GM12801 (cell line): ENCODE data around the gene CHEK1.

ENCODE experiments used
- TF ChIP-seq, protein P1 (sequence below): IDR thresholded peaks from one replicate; pipeline ENCODE4 v1.5.1; 2011; ENCODE audit warnings: control low read depth; ENCODE audit not compliant: insufficient read length; ENCODE audit errors: extremely low read depth

Gene CHEK1

GRCh38 chr11:125701018-125701610 is 76.2 kb downstream of the CHEK1 start:
- TF ChIP-seq, protein P1, sequence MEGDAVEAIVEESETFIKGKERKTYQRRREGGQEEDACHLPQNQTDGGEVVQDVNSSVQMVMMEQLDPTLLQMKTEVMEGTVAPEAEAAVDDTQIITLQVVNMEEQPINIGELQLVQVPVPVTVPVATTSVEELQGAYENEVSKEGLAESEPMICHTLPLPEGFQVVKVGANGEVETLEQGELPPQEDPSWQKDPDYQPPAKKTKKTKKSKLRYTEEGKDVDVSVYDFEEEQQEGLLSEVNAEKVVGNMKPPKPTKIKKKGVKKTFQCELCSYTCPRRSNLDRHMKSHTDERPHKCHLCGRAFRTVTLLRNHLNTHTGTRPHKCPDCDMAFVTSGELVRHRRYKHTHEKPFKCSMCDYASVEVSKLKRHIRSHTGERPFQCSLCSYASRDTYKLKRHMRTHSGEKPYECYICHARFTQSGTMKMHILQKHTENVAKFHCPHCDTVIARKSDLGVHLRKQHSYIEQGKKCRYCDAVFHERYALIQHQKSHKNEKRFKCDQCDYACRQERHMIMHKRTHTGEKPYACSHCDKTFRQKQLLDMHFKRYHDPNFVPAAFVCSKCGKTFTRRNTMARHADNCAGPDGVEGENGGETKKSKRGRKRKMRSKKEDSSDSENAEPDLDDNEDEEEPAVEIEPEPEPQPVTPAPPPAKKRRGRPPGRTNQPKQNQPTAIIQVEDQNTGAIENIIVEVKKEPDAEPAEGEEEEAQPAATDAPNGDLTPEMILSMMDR, result no peak

GRCh38 chr11:125701858-125702621 is 77.1 kb downstream of the CHEK1 start:
- TF ChIP-seq, protein P1, result no peak

DNA sequence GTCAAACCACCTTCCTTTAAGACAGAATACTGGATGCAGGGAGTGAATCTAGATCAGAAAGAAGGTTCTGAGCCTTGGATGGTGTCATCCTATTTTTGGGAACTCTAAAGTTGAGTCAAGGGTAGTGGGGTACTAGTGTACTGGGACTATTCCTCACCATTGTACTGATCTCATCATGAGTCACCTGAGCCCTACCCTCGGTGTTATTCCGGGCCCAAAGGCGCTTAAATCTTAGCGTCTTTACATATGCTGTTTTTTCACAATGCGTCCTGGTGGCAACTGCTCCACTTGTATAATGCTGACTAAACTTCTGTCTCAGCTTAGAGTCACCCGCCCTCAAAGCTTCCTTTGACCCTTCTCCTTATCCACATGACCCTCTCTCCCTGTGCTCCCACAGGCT is 95.8 kb downstream of the CHEK1 start:
- TF ChIP-seq, protein P1, result no peak

GRCh38 chr11:125724125-125724524 is 99.2 kb downstream of the CHEK1 start:
- TF ChIP-seq, protein P1, result no peak
